T-helper 2 cell treated with Interferon-gamma antibody and Interleukin-4, amounts not matched to agents 5 μg/mL and 100 μg/mL, for 36 hours (primary cell): Measurements from ENCODE around the gene FAM83D.
"Not testable (repeated sequence)": the region's sequence is repeated elsewhere in the genome, so short reads cannot be mapped to it uniquely, and the experiment has no call there.

Source experiments
- DNase-seq: peaks from one replicate; pipeline ENCODE4 v3.0.0; 2021; ENCODE audit warnings: low spot score
- H3K27ac Mint-ChIP-seq: one replicate; pipeline ENCODE4 v1.8.0; 2021; ENCODE audit warnings: mild to moderate bottlenecking, mixed read lengths
- H3K27me3 Mint-ChIP-seq: one replicate; pipeline ENCODE4 v1.8.0; 2021; ENCODE audit warnings: low read depth, mixed read lengths
- H3K36me3 Mint-ChIP-seq: one replicate; pipeline ENCODE4 v1.8.0; 2021; ENCODE audit warnings: low read depth, mixed read lengths
- H3K4me1 Mint-ChIP-seq: one replicate; pipeline ENCODE4 v1.8.0; 2021; ENCODE audit warnings: low read depth, mixed read lengths
- H3K4me3 Mint-ChIP-seq: one replicate; pipeline ENCODE4 v1.8.0; 2022; ENCODE audit warnings: mild to moderate bottlenecking, moderate library complexity, mixed read lengths
- H3K9me3 Mint-ChIP-seq: one replicate; pipeline ENCODE4 v1.8.0; 2021; ENCODE audit warnings: mixed read lengths

FAM83D gene

GRCh38 chr20:38957915-38958485 lies 31.8 kb downstream of the FAM83D start:
- Mint-ChIP-seq H3K4me3 (no peak overlapping the region), H3K36me3 (peaks cover 6% of the 10 kb centered on the region)

GRCh38 chr20:38960187-38960687 lies 34.0 kb downstream of the FAM83D start:
- H3K27me3 Mint-ChIP-seq, H3K9me3 Mint-ChIP-seq, DNase-seq, H3K27ac Mint-ChIP-seq, H3K4me3 Mint-ChIP-seq, H3K36me3 Mint-ChIP-seq: not testable (repeated sequence)
- peaks cover 25% of the 10 kb centered on the region for H3K4me1 Mint-ChIP-seq

More at GRCh38 chr20:38957915-38958485, 31.8 kb downstream of the FAM83D start:
- Mint-ChIP-seq H3K27me3 (no peaks in the 10 kb centered on the region), H3K4me1 (peaks cover 12% of the 10 kb centered on the region), H3K9me3 (no peaks in the 10 kb centered on the region), H3K27ac (no peak overlapping the region)
- DNase-seq: no peak

- Mint-ChIP-seq H3K9me3 (no peaks in the 10 kb centered on the region), H3K27me3 (no peaks in the 10 kb centered on the region), H3K36me3 (peaks cover 4% of the 10 kb centered on the region), H3K4me3 (peak overlapping the region; percentile 95), H3K4me1 (peaks cover 25% of the 10 kb centered on the region), H3K27ac (peak overlapping the region; percentile 95)
- no peak for DNase-seq
Observed at GRCh38 chr20:38961530-38962043, 35.4 kb downstream of the FAM83D start.

- Mint-ChIP-seq H3K4me1 (peaks cover 25% of the 10 kb centered on the region), H3K27ac (peak within 1 kb of the TSS; percentile 95), H3K27me3 (no peaks in the 10 kb centered on the region), H3K4me3 (peak within 1 kb of the TSS; percentile 95), H3K36me3 (peaks cover 4% of the 10 kb centered on the region), H3K9me3 (no peaks in the 10 kb centered on the region)
- peak; percentile 99 for DNase-seq
Observed at GRCh38 chr20:38962044-38962927, 36.1 kb downstream of the FAM83D start, which contains the start of gene DHX35. DHX35 (plus strand) TSS chr20:38962344; CDS start chr20:38962368, 24 bp downstream.

- Mint-ChIP-seq H3K27me3 (no peaks in the 10 kb centered on the region), H3K36me3 (peaks cover 6% of the 10 kb centered on the region), H3K27ac (peak overlapping the region; percentile 87), H3K4me3 (peak overlapping the region; percentile 95), H3K4me1 (peaks cover 25% of the 10 kb centered on the region), H3K9me3 (no peaks in the 10 kb centered on the region)
- DNase-seq: no peak
Observed at GRCh38 chr20:38962928-38963401, 36.7 kb downstream of the FAM83D start.

- H3K36me3 Mint-ChIP-seq: peaks cover 7% of the 10 kb centered on the region
- no peak for DNase-seq
- H3K9me3 Mint-ChIP-seq: no peaks in the 10 kb centered on the region
- H3K27ac Mint-ChIP-seq: no peak overlapping the region
- no peak overlapping the region for H3K4me3 Mint-ChIP-seq
- peaks cover 25% of the 10 kb centered on the region for H3K4me1 Mint-ChIP-seq
- no peaks in the 10 kb centered on the region for H3K27me3 Mint-ChIP-seq
Observed at GRCh38 chr20:38963745-38964144, 37.5 kb downstream of the FAM83D start.

- DNase-seq: no peak
- Mint-ChIP-seq H3K4me1 (peaks cover 23% of the 10 kb centered on the region), H3K36me3 (peaks cover 10% of the 10 kb centered on the region), H3K27me3 (no peaks in the 10 kb centered on the region), H3K9me3 (no peaks in the 10 kb centered on the region), H3K27ac (no peak overlapping the region), H3K4me3 (no peak overlapping the region)
Observed at GRCh38 chr20:38965264-38965663, 39.0 kb downstream of the FAM83D start.

- DNase-seq: no peak
- Mint-ChIP-seq H3K4me1 (peaks cover 17% of the 10 kb centered on the region), H3K27me3 (no peaks in the 10 kb centered on the region), H3K4me3 (no peak overlapping the region), H3K9me3 (no peaks in the 10 kb centered on the region), H3K27ac (no peak overlapping the region), H3K36me3 (peaks cover 18% of the 10 kb centered on the region)
Observed at GRCh38 chr20:38968090-38968489, 41.9 kb downstream of the FAM83D start.

- DNase-seq: no peak
- Mint-ChIP-seq H3K27ac (no peak overlapping the region), H3K27me3 (no peaks in the 10 kb centered on the region), H3K4me1 (peaks cover 11% of the 10 kb centered on the region), H3K4me3 (no peak overlapping the region), H3K36me3 (peaks cover 25% of the 10 kb centered on the region), H3K9me3 (no peaks in the 10 kb centered on the region)
Observed at GRCh38 chr20:38969708-38970107, 43.5 kb downstream of the FAM83D start.

GRCh38 chr20:38970302-38970701 lies 44.1 kb downstream of the FAM83D start:
- Mint-ChIP-seq H3K9me3 (no peaks in the 10 kb centered on the region), H3K27ac (no peak overlapping the region), H3K27me3 (no peaks in the 10 kb centered on the region), H3K4me1 (peaks cover 13% of the 10 kb centered on the region), H3K36me3 (peaks cover 26% of the 10 kb centered on the region), H3K4me3 (no peak overlapping the region)
- DNase-seq: no peak

- no peak overlapping the region for H3K27ac Mint-ChIP-seq
- no peaks in the 10 kb centered on the region for H3K27me3 Mint-ChIP-seq
- no peak for DNase-seq
- no peaks in the 10 kb centered on the region for H3K9me3 Mint-ChIP-seq
- peaks cover 13% of the 10 kb centered on the region for H3K4me1 Mint-ChIP-seq
- H3K36me3 Mint-ChIP-seq: peaks cover 23% of the 10 kb centered on the region
- H3K4me3 Mint-ChIP-seq: no peak overlapping the region
Observed at GRCh38 chr20:38973107-38973506, 46.9 kb downstream of the FAM83D start.

- no peaks in the 10 kb centered on the region for H3K9me3 Mint-ChIP-seq
- peaks cover 23% of the 10 kb centered on the region for H3K36me3 Mint-ChIP-seq
- no peak overlapping the region for H3K4me3 Mint-ChIP-seq
- no peak for DNase-seq
- H3K4me1 Mint-ChIP-seq: peaks cover 13% of the 10 kb centered on the region
- H3K27me3 Mint-ChIP-seq: no peaks in the 10 kb centered on the region
- no peak overlapping the region for H3K27ac Mint-ChIP-seq
Observed at GRCh38 chr20:38973645-38974044, 47.4 kb downstream of the FAM83D start.

- no peak for DNase-seq
- Mint-ChIP-seq H3K27ac (no peak overlapping the region), H3K27me3 (no peaks in the 10 kb centered on the region), H3K36me3 (peaks cover 16% of the 10 kb centered on the region), H3K4me3 (no peak overlapping the region), H3K4me1 (peaks cover 13% of the 10 kb centered on the region), H3K9me3 (no peaks in the 10 kb centered on the region)
Observed at GRCh38 chr20:38975539-38976120, 49.4 kb downstream of the FAM83D start.

- DNase-seq: no peak
- Mint-ChIP-seq H3K9me3 (no peaks in the 10 kb centered on the region), H3K4me1 (peaks cover 13% of the 10 kb centered on the region), H3K27ac (no peak overlapping the region), H3K4me3 (no peak overlapping the region), H3K27me3 (no peaks in the 10 kb centered on the region), H3K36me3 (peaks cover 12% of the 10 kb centered on the region)
Observed at GRCh38 chr20:38979434-38979833, 53.2 kb downstream of the FAM83D start.
